ENCODE data around the gene TIAM2.

TIAM2 gene

GRCh38 chr6:155143029-155143577, 148.0 kb downstream of the TIAM2 start:
- Mint-ChIP-seq H3K4me3 (peak overlapping the region in 2 of 3 experiments; percentile 51 to 63), H3K27me3 (ENCODE audit: low read depth) (peaks cover 4% of the 10 kb centered on the region), H3K9me3 (no peaks in the 10 kb centered on the region), H3K36me3 (ENCODE audit: low read depth) (peaks cover 12% of the 10 kb centered on the region), H3K27ac (peak overlapping the region in 2 of 3 experiments; percentile 65 to 84), H3K4me1 (peaks cover 33% of the 10 kb centered on the region)
- TF ChIP-seq CTCF (IDR thresholded peaks at IDR 0.05; ENCODE audit: unreplicated experiment in 3 of 3): no peak

- Mint-ChIP-seq H3K4me1 (peaks cover 33% of the 10 kb centered on the region), H3K9me3 (no peaks in the 10 kb centered on the region), H3K27ac (peak overlapping the region in 2 of 3 experiments; percentile 65 to 84), H3K4me3 (peak overlapping the region in 1 of 3 experiments; percentile 57), H3K27me3 (ENCODE audit: low read depth) (peaks cover 4% of the 10 kb centered on the region), H3K36me3 (ENCODE audit: low read depth) (peaks cover 12% of the 10 kb centered on the region)
- no peak for TF ChIP-seq CTCF (IDR thresholded peaks at IDR 0.05; ENCODE audit: unreplicated experiment in 3 of 3)
Measured at GRCh38 chr6:155143578-155144106, 148.5 kb downstream of the TIAM2 start.

GRCh38 chr6:155146205-155146604, 151.1 kb downstream of the TIAM2 start:
- Mint-ChIP-seq H3K4me3 (no peak overlapping the region), H3K36me3 (ENCODE audit: low read depth) (peaks cover 12% of the 10 kb centered on the region), H3K9me3 (no peaks in the 10 kb centered on the region), H3K27me3 (ENCODE audit: low read depth) (peaks cover 4% of the 10 kb centered on the region), H3K27ac (no peak overlapping the region), H3K4me1 (peaks cover 23% of the 10 kb centered on the region)
- no peak for TF ChIP-seq CTCF (IDR thresholded peaks at IDR 0.05; ENCODE audit: unreplicated experiment in 3 of 3)

- Mint-ChIP-seq H3K9me3 (no peaks in the 10 kb centered on the region), H3K4me3 (no peak overlapping the region), H3K4me1 (peaks cover 6% of the 10 kb centered on the region), H3K27me3 (ENCODE audit: low read depth) (peaks cover 4% of the 10 kb centered on the region), H3K36me3 (ENCODE audit: low read depth) (peaks cover 12% of the 10 kb centered on the region), H3K27ac (no peak overlapping the region)
- no peak for TF ChIP-seq CTCF (IDR thresholded peaks at IDR 0.05; ENCODE audit: unreplicated experiment in 3 of 3)
Measured at GRCh38 chr6:155147958-155148663, 153.0 kb downstream of the TIAM2 start.

- no peak overlapping the region for H3K4me3 Mint-ChIP-seq
- TF ChIP-seq CTCF (IDR thresholded peaks at IDR 0.05; ENCODE audit: unreplicated experiment in 3 of 3): no peak
- H3K27me3 Mint-ChIP-seq (ENCODE audit: low read depth): peaks cover 6% of the 10 kb centered on the region
- peaks cover 11% of the 10 kb centered on the region for H3K4me1 Mint-ChIP-seq
- peak overlapping the region in 1 of 3 experiments; percentile 36 for H3K27ac Mint-ChIP-seq
- H3K9me3 Mint-ChIP-seq: no peaks in the 10 kb centered on the region
- H3K36me3 Mint-ChIP-seq (ENCODE audit: low read depth): peaks cover 5% of the 10 kb centered on the region
Measured at GRCh38 chr6:155150967-155151671, 156.0 kb downstream of the TIAM2 start.
